ENCODE measurements around the gene CSE1L. TPM values are rescaled to one million over a fixed set of nuclear protein-coding genes. Genes with fewer than 3 reads are reported as not detected.

CSE1L gene

DNA sequence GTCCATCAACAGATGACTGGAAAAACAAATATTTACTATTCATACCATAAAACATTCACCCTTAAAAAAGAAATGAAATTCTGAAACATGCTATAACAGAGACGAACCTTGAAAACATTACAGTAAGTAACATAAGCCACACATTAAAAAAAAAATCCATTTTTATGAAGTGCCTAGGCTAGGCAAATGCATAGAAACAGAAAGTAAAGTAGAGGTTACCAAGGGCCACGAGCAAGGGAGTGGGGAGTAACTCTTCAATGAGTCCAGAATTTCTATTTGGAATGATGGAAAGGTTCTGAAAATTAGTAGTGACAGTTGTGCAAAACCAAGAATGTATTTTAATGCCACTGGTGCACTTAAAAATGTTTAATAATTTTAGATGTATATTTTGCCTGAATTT lies 94.3 kb downstream of the CSE1L start:
- 97% methylated on average over 1 of the region's 2 CpGs for WGBS

GRCh38 chr20:49140834-49141233 lies 94.7 kb downstream of the CSE1L start:
- no peaks in the 10 kb centered on the region for H3K4me1 ChIP-seq (ENCODE audit: control insufficient read depth, insufficient read depth, low read depth, low read length)
- H4K91ac ChIP-seq (ENCODE audit: low read length): no peak overlapping the region
- H2BK5ac ChIP-seq (ENCODE audit: low read depth, low read length, poor library complexity, severe bottlenecking): no peak overlapping the region
- peaks cover 26% of the 10 kb centered on the region for H3K79me1 ChIP-seq (replicated peaks; ENCODE audit: low read length, poor library complexity, severe bottlenecking)
- no peak overlapping the region for H3K4me3 ChIP-seq (ENCODE audit: insufficient read depth in 1 of 2, low read depth in 1 of 2, low read length in 2 of 2)
- no peak overlapping the region for H3K23ac ChIP-seq (ENCODE audit: low read length in 2 of 2)
- no peaks in the 10 kb centered on the region for H3K27me3 ChIP-seq (ENCODE audit: control insufficient read depth in 1 of 2, insufficient read depth in 1 of 2, low read length in 2 of 2)
- H3K27ac ChIP-seq (ENCODE audit: low read length, poor library complexity, severe bottlenecking): no peak overlapping the region
- no peak overlapping the region for H3K14ac ChIP-seq (ENCODE audit: low read length in 2 of 2)
- no peak overlapping the region for H3K4ac ChIP-seq (ENCODE audit: low read depth in 1 of 2, low read length in 2 of 2)
- H2BK120ac ChIP-seq (ENCODE audit: low read depth, low read length): no peak overlapping the region
- H3K9me3 ChIP-seq (ENCODE audit: control insufficient read depth, low read length): no peaks in the 10 kb centered on the region
- WGBS: 91% methylated on average over 2 of the region's 2 CpGs
- no peak overlapping the region for H4K8ac ChIP-seq (ENCODE audit: low read length)
- H3K18ac ChIP-seq (ENCODE audit: low read depth in 1 of 2, low read length in 2 of 2): no peak overlapping the region
- H2AK5ac ChIP-seq (ENCODE audit: low read length, severe bottlenecking): no peak overlapping the region
- H2BK15ac ChIP-seq (ENCODE audit: low read depth, poor library complexity, severe bottlenecking): no peak overlapping the region
- no peak overlapping the region for H2AFZ ChIP-seq (ENCODE audit: low read depth, low read length)
- H3K36me3 ChIP-seq (ENCODE audit: control insufficient read depth in 1 of 2, insufficient read depth in 2 of 2, low read depth in 1 of 2, low read length in 2 of 2): peaks cover 10 to 35% of the 10 kb centered on the region in 2 experiments
- H3K9ac ChIP-seq (ENCODE audit: low read length): peak overlapping the region; percentile 16
- no peak overlapping the region for H3K4me2 ChIP-seq (ENCODE audit: low read length, poor library complexity, severe bottlenecking)
- H2BK12ac ChIP-seq (ENCODE audit: low read length in 2 of 2): no peak overlapping the region
- DNase-seq: no peak

More for the DNA sequence above, 94.3 kb downstream of the CSE1L start:
- no peak overlapping the region for H3K4me2 ChIP-seq (ENCODE audit: low read length, poor library complexity, severe bottlenecking)
- H3K9ac ChIP-seq (ENCODE audit: low read length): peak overlapping the region; percentile 16
- H4K91ac ChIP-seq (ENCODE audit: low read length): no peak overlapping the region
- no peak overlapping the region for H4K8ac ChIP-seq (ENCODE audit: low read length)
- no peak overlapping the region for H3K18ac ChIP-seq (ENCODE audit: low read depth in 1 of 2, low read length in 2 of 2)
- H3K4me1 ChIP-seq (ENCODE audit: control insufficient read depth, insufficient read depth, low read depth, low read length): no peaks in the 10 kb centered on the region
- no peak overlapping the region for H3K14ac ChIP-seq (ENCODE audit: low read length in 2 of 2)
- DNase-seq: no peak
- H3K9me3 ChIP-seq (ENCODE audit: control insufficient read depth, low read length): no peaks in the 10 kb centered on the region
- no peak overlapping the region for H2BK12ac ChIP-seq (ENCODE audit: low read length in 2 of 2)
- no peak overlapping the region for H3K27ac ChIP-seq (ENCODE audit: low read length, poor library complexity, severe bottlenecking)
- no peak overlapping the region for H2BK15ac ChIP-seq (ENCODE audit: low read depth, poor library complexity, severe bottlenecking)
- no peak overlapping the region for H3K4ac ChIP-seq (ENCODE audit: low read depth in 1 of 2, low read length in 2 of 2)
- no peak overlapping the region for H2AK5ac ChIP-seq (ENCODE audit: low read length, severe bottlenecking)
- H2BK120ac ChIP-seq (ENCODE audit: low read depth, low read length): no peak overlapping the region
- H2AFZ ChIP-seq (ENCODE audit: low read depth, low read length): no peak overlapping the region
- H2BK5ac ChIP-seq (ENCODE audit: low read depth, low read length, poor library complexity, severe bottlenecking): no peak overlapping the region
- H3K23ac ChIP-seq (ENCODE audit: low read length in 2 of 2): no peak overlapping the region
- H3K27me3 ChIP-seq (ENCODE audit: control insufficient read depth in 1 of 2, insufficient read depth in 1 of 2, low read length in 2 of 2): no peaks in the 10 kb centered on the region
- no peak overlapping the region for H3K4me3 ChIP-seq (ENCODE audit: insufficient read depth in 1 of 2, low read depth in 1 of 2, low read length in 2 of 2)
- H3K79me1 ChIP-seq (replicated peaks; ENCODE audit: low read length, poor library complexity, severe bottlenecking): peaks cover 23% of the 10 kb centered on the region
- H3K36me3 ChIP-seq (ENCODE audit: control insufficient read depth in 1 of 2, insufficient read depth in 2 of 2, low read depth in 1 of 2, low read length in 2 of 2): peaks cover 11 to 37% of the 10 kb centered on the region in 2 experiments

Small RNA genes within 50 kb of the gene (small RNA-seq; reads per million reads assigned to genes)
- gene SNAP23P1 (ENCODE audit: low read depth): not detected
